NCI-H510A (cell line): Measurements from ENCODE around the gene PLG.
"Not testable (repeated sequence)": the region's sequence is repeated elsewhere in the genome, so short reads cannot be mapped to it uniquely, and the experiment has no call there.

ENCODE experiments used
- DNase-seq: peaks from one replicate; lab custom pipeline; 2025; lab: John Stamatoyannopoulos, UW

Gene PLG

GRCh38 chr6:160701918-160702680, at the start of gene PLG:
PLG (plus strand) TSS chr6:160702244; CDS start chr6:160702305, 61 bp downstream.
- not testable (repeated sequence) for DNase-seq

- DNase-seq: no peak
These were observed 42.5 kb upstream of the PLG start for GRCh38 chr6:160659562-160659961.

GRCh38 chr6:160661216-160661615, 40.8 kb upstream of the PLG start:
- DNase-seq: no peak

GRCh38 chr6:160662429-160662828, 39.6 kb upstream of the PLG start:
- no peak for DNase-seq

GRCh38 chr6:160662842-160663241, 39.2 kb upstream of the PLG start:
- no peak for DNase-seq

- not testable (repeated sequence) for DNase-seq
These were observed 37.8 kb upstream of the PLG start, which contains the start of gene LPA for GRCh38 chr6:160664198-160664597. LPA (minus strand) TSS chr6:160664275; CDS start chr6:160664214, 61 bp downstream.

GRCh38 chr6:160667639-160668481, 34.2 kb upstream of the PLG start:
- no peak for DNase-seq

- DNase-seq: no peak
These were observed 33.5 kb upstream of the PLG start for GRCh38 chr6:160668589-160668988.

GRCh38 chr6:160676418-160676817, 25.6 kb upstream of the PLG start:
- DNase-seq: not testable (repeated sequence)

GRCh38 chr6:160678230-160678629, 23.8 kb upstream of the PLG start:
- DNase-seq: no peak

GRCh38 chr6:160678744-160679401, 23.2 kb upstream of the PLG start:
- no peak for DNase-seq

GRCh38 chr6:160679402-160679769, 22.7 kb upstream of the PLG start:
- no peak for DNase-seq

GRCh38 chr6:160685101-160685761, 16.8 kb upstream of the PLG start:
- DNase-seq: not testable (repeated sequence)

GRCh38 chr6:160685762-160686450, 16.1 kb upstream of the PLG start:
- DNase-seq: no peak

GRCh38 chr6:160690458-160690857, 11.6 kb upstream of the PLG start:
- DNase-seq: no peak

GRCh38 chr6:160691617-160692016, 10.4 kb upstream of the PLG start:
- DNase-seq: no peak

GRCh38 chr6:160692369-160692959, 9.6 kb upstream of the PLG start:
- no peak for DNase-seq

- not testable (repeated sequence) for DNase-seq
These were observed 7.0 kb upstream of the PLG start for GRCh38 chr6:160695025-160695424.

GRCh38 chr6:160695622-160696021, 6.4 kb upstream of the PLG start:
- not testable (repeated sequence) for DNase-seq

- DNase-seq: not testable (repeated sequence)
These were observed 5.2 kb upstream of the PLG start for GRCh38 chr6:160696884-160697283.

GRCh38 chr6:160697826-160698225, 4.2 kb upstream of the PLG start:
- no peak for DNase-seq
